Liver (tissue), 2 donors: Measurements from ENCODE around the gene PXYLP1.

Source experiments
- MAX ChIP-seq: IDR thresholded peaks from 2 replicates; pipeline ENCODE4 v1.6.1; 2016; ENCODE audit warnings: antibody characterized with exemption
- TF ChIP-seq, protein P1 (sequence below): fragments of 150-350 bp; IDR thresholded peaks from 2 replicates; pipeline ENCODE4 v1.5.1; 2017; ENCODE audit warnings: improper control_type of control experiment, low read depth, low read length; ENCODE audit not compliant: missing input control
- donor health status: healthy.

DNA sequence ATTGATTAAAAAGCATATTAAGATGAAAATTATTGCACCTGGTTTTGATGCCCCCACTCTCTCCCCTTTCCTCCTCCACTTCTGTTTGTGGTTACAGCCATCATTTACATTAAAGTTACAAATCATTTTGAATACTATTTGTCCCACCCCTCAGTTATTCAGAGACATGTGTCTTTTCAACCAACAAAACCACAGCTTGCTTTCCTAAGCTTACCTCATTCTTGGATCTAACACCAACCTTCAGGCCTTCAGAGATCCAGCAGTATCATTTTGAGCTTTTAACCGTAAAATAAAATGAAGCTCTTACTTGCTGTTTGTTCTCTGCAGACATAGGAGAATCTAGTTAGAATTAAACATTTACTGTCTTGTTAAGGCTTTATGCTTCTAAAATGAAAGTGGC, 4.7 kb downstream of the PXYLP1 start:
- TF ChIP-seq, protein P1, sequence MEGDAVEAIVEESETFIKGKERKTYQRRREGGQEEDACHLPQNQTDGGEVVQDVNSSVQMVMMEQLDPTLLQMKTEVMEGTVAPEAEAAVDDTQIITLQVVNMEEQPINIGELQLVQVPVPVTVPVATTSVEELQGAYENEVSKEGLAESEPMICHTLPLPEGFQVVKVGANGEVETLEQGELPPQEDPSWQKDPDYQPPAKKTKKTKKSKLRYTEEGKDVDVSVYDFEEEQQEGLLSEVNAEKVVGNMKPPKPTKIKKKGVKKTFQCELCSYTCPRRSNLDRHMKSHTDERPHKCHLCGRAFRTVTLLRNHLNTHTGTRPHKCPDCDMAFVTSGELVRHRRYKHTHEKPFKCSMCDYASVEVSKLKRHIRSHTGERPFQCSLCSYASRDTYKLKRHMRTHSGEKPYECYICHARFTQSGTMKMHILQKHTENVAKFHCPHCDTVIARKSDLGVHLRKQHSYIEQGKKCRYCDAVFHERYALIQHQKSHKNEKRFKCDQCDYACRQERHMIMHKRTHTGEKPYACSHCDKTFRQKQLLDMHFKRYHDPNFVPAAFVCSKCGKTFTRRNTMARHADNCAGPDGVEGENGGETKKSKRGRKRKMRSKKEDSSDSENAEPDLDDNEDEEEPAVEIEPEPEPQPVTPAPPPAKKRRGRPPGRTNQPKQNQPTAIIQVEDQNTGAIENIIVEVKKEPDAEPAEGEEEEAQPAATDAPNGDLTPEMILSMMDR = no peak
- TF ChIP-seq MAX = no peak
